ENCODE results near the gene ATP11B.

DNA sequence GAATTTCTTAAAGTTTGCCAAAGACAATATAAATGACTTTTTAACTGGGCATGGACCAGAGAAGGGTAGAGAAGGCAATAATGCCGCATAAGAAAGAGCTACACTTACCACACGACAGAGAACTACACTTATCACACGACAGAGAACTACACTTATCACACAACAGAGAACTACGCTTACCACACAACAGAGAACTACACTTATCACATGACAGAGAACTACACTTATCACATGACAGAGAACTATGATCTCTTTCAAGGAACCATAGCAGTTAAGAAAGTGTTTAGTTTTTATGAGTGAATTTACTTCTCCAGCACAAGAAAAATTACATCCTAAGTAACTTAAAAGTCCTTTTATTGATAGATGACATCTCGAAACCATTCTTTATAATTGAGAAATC lies 155.0 kb downstream of the ATP11B start:
- TF ChIP-seq, protein P1, sequence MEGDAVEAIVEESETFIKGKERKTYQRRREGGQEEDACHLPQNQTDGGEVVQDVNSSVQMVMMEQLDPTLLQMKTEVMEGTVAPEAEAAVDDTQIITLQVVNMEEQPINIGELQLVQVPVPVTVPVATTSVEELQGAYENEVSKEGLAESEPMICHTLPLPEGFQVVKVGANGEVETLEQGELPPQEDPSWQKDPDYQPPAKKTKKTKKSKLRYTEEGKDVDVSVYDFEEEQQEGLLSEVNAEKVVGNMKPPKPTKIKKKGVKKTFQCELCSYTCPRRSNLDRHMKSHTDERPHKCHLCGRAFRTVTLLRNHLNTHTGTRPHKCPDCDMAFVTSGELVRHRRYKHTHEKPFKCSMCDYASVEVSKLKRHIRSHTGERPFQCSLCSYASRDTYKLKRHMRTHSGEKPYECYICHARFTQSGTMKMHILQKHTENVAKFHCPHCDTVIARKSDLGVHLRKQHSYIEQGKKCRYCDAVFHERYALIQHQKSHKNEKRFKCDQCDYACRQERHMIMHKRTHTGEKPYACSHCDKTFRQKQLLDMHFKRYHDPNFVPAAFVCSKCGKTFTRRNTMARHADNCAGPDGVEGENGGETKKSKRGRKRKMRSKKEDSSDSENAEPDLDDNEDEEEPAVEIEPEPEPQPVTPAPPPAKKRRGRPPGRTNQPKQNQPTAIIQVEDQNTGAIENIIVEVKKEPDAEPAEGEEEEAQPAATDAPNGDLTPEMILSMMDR (conservative IDR thresholded peaks at IDR 0.05 in 1 of 2, IDR thresholded peaks at IDR 0.05 in 1 of 2; ENCODE audit: low read depth in 1 of 2, low read length in 2 of 2), result no peak
- TF ChIP-seq EZH2 (IDR thresholded peaks at IDR 0.05; ENCODE audit: low read length, missing control alignments), result no peak
